NB4 (cell line): ENCODE data around the gene REEP6.
"Not testable (repeated sequence)": the region's sequence is repeated elsewhere in the genome, so short reads cannot be mapped to it uniquely, and the experiment has no call there.

ENCODE experiments used
- CTCF ChIP-seq: IDR thresholded peaks from one replicate; pipeline ENCODE4 v1.5.1; 2012; ENCODE audit warnings: low read depth, low read length
- MAX ChIP-seq: IDR thresholded peaks from 2 replicates; pipeline ENCODE4 v1.6.1; 2011; ENCODE audit warnings: low read depth, low read length
- POLR2A ChIP-seq: IDR thresholded peaks from 2 replicates; pipeline ENCODE4 v1.6.1; 2011; ENCODE audit warnings: mild to moderate bottlenecking; ENCODE audit not compliant: insufficient read length; ENCODE audit errors: extremely low read depth

GRCh38 chr19:1477056-1477455, 13.9 kb upstream of the REEP6 start:
- TF ChIP-seq CTCF, MAX, POLR2A: not testable (repeated sequence)
